GM12878 (cell line): ENCODE results near the gene VIL1. TPM values are rescaled to one million over a fixed set of nuclear protein-coding genes. Genes with fewer than 3 reads are reported as not detected.

ENCODE experiments used
- CTCF ChIP-seq, 3 experiments: IDR thresholded peaks in 2 of 3; conservative IDR thresholded peaks in 1 of 3; 2 replicates each; pipeline ENCODE4 v1.5.1; 2011; ENCODE audit warnings: low read depth in 3 of 3, low read length in 3 of 3, mild to moderate bottlenecking in 3 of 3, control low read depth in 2 of 3, moderate library complexity in 2 of 3, inconsistent platforms in 1 of 3, mixed read lengths in 1 of 3; ENCODE audit not compliant: control insufficient read depth in 2 of 3, insufficient read depth in 1 of 3; ENCODE audit errors: extremely low read depth in 1 of 3
- EGR1 ChIP-seq, 2 experiments: IDR thresholded peaks; 1 replicate in 1 of 2; 2 replicates in 1 of 2; pipeline ENCODE4 v1.6.1; 2011 to 2012; ENCODE audit warnings: low read depth in 2 of 2, low read length in 2 of 2, borderline replicate concordance in 1 of 2, mild to moderate bottlenecking in 1 of 2, moderate library complexity in 1 of 2
- FOXM1 ChIP-seq: IDR thresholded peaks from 2 replicates; pipeline ENCODE4 v1.6.1; 2012; ENCODE audit warnings: low read depth, mild to moderate bottlenecking, inconsistent platforms, low read length, moderate library complexity
- KAT2A ChIP-seq: conservative IDR thresholded peaks from 2 replicates; pipeline ENCODE4 v1.6.1; 2011; ENCODE audit warnings: low read depth, low read length; ENCODE audit not compliant: control insufficient read depth
- LARP7 ChIP-seq: fragments of 450-650 bp; IDR thresholded peaks from 2 replicates; pipeline ENCODE4 v1.6.1; 2017; ENCODE audit warnings: mild to moderate bottlenecking
- NFIC ChIP-seq: IDR thresholded peaks from 2 replicates; pipeline ENCODE4 v1.6.1; 2012; ENCODE audit warnings: low read depth, mild to moderate bottlenecking, inconsistent platforms, low read length, moderate library complexity
- POLR2A ChIP-seq: IDR thresholded peaks from 2 replicates; pipeline ENCODE4 v1.6.1; 2011; ENCODE audit warnings: low read depth, mild to moderate bottlenecking, low read length
- RCOR1 ChIP-seq: conservative IDR thresholded peaks from 2 replicates; pipeline ENCODE4 v1.6.1; 2012; ENCODE audit warnings: low read depth, low read length, improper control_type of control experiment
- SIN3A ChIP-seq: IDR thresholded peaks from 2 replicates; pipeline ENCODE4 v1.6.1; 2012; ENCODE audit warnings: low read depth, low read length, improper control_type of control experiment
- SREBF1 ChIP-seq: IDR thresholded peaks from 2 replicates; pipeline ENCODE4 v1.6.1; 2012; ENCODE audit warnings: mild to moderate bottlenecking, low read length
- SUZ12 ChIP-seq: fragments of 200-600 bp; sonication (generic); IDR thresholded peaks from one replicate; pipeline ENCODE4 v1.6.1; 2018; ENCODE audit warnings: antibody characterized with exemption, mild to moderate bottlenecking; ENCODE audit not compliant: unreplicated experiment
- TAF1 ChIP-seq: IDR thresholded peaks from 2 replicates; pipeline ENCODE4 v1.6.1; 2011; ENCODE audit warnings: mild to moderate bottlenecking, low read depth, low read length, borderline replicate concordance
- TCF7 ChIP-seq: IDR thresholded peaks from 2 replicates; pipeline ENCODE4 v1.6.1; 2014; ENCODE audit warnings: antibody characterized with exemption, borderline replicate concordance
- ZBTB40 ChIP-seq: fragments of 450-650 bp; IDR thresholded peaks from 2 replicates; pipeline ENCODE4 v1.6.1; 2016; ENCODE audit warnings: mild to moderate bottlenecking, moderate library complexity, borderline replicate concordance
- polyA plus RNA-seq, 11 experiments: library from polyadenylated mRNA; depleted of rRNA in 4 of 11; unstranded in 6 of 11; stranded (reverse) in 5 of 11; fragments of >200 nt; fragmentation: Nextera tagmentation in 4 of 11; fragmentation: Illumina TruSeq in 1 of 11; extraction: Ambion mirVana in 4 of 11; extraction: Trizol in 1 of 11; gene quantifications; 1 replicate in 1 of 11; 2 replicates in 10 of 11; pipeline versions ENCODE4 v1.2.1 to v1.2.3, GENCODE V29; 2011 to 2016; ENCODE audit warnings: inconsistent platforms in 2 of 11, missing spikeins in 2 of 11, low read depth in 1 of 11
- total RNA-seq, 4 experiments: library from RNA; depleted of rRNA in 3 of 4; stranded (reverse); fragments of >200 nt in 3 of 4; fragmentation: Illumina TruSeq in 1 of 4; extraction: Trizol in 1 of 4; gene quantifications; 2 replicates each; pipeline versions ENCODE4 v1.2.1 to v1.2.3, GENCODE V29; 2013 to 2021
- TF ChIP-seq, protein P1 (sequence below): fragments of 450-650 bp; IDR thresholded peaks from 2 replicates; pipeline ENCODE4 v1.6.1; 2017; ENCODE audit warnings: low read depth, mild to moderate bottlenecking, moderate library complexity
- TF ChIP-seq, protein P2 (sequence below): IDR thresholded peaks from 2 replicates; pipeline ENCODE4 v1.6.1; 2012; ENCODE audit warnings: low read depth, low read length, improper control_type of control experiment

Gene VIL1
- total and polyA plus RNA-seq, 10 of the 15 experiments (the other 5 are each of a cell fraction or from before 2014, with no cell fraction given), result 0.03 to 1.9 (median 0.33) TPM

DNA sequence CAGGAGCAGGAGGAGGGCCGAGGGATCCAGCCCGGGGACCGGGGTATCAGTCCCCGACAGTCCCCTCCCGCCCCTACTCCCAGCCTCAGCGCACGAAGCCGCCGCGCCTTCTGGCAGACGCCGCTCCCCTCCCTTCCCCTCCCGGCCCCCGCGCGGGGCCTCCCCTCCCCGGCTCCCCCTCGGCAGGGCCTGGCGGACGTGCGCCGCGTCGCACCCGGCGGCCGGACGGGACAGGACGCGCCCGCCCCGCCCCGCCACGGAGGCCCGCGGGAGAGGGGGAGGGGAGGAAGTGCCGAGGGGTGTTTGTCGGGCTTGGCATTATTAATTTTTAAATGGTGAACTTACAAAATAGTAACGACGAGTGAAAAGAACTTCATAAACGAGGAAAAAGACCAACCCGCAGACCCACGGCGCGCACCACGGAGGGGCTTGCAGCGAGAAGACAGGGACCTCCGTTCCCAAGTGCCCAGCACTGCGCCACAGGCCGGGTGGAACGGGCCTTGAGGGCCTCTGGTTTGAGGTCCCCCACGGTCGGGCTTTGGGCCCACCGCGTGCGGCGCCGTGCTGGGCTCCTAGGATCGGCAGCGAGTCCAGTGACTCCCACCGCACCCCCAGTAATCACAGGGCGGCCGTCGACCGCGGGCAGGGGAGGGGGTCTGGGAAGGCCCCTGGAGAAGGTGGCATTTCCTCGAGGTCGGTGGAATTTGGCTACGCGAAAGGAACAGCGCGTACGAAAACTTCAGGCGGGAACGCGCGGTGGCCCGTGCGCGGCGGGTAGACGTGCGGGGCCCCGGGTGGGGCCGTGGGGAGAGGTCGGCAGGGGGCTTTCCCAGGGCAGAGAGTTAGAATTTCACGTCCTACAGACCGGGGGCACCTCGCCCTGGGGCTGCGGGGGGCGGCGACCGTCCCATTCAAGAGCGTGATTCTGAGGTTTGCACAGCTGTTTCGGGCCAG lies 20.2 kb upstream of the VIL1 start (continued):
- TF ChIP-seq ZBTB40 (no peak), SIN3A (no peak), SREBF1 (no peak), KAT2A (no peak), TAF1 (peak; percentile 9; the same call in 1 of the 2 replicates), SUZ12 (no peak), CTCF (IDR thresholded peaks at IDR 0.05 in 2 of 3, conservative IDR thresholded peaks at IDR 0.05 in 1 of 3; ENCODE audit: control insufficient read depth in 2 of 3, extremely low read depth in 1 of 3, insufficient read depth in 1 of 3, low read depth in 3 of 3, low read length in 3 of 3) (no peak), FOXM1 (no peak), TCF7 (no peak), RCOR1 (no peak), NFIC (no peak), LARP7 (peak; percentile 67; the same call in 1 of the 2 replicates), EGR1 (IDR thresholded peaks at IDR 0.05; ENCODE audit: borderline replicate concordance in 1 of 2, low read depth in 2 of 2, low read length in 2 of 2) (peak in 1 of 2 experiments; percentile 61; a peak in 1 of 3 replicates), POLR2A (peak; percentile 54)
- TF ChIP-seq, protein P1, sequence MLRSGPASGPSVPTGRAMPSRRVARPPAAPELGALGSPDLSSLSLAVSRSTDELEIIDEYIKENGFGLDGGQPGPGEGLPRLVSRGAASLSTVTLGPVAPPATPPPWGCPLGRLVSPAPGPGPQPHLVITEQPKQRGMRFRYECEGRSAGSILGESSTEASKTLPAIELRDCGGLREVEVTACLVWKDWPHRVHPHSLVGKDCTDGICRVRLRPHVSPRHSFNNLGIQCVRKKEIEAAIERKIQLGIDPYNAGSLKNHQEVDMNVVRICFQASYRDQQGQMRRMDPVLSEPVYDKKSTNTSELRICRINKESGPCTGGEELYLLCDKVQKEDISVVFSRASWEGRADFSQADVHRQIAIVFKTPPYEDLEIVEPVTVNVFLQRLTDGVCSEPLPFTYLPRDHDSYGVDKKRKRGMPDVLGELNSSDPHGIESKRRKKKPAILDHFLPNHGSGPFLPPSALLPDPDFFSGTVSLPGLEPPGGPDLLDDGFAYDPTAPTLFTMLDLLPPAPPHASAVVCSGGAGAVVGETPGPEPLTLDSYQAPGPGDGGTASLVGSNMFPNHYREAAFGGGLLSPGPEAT, result peak; percentile 4
- TF ChIP-seq, protein P2, sequence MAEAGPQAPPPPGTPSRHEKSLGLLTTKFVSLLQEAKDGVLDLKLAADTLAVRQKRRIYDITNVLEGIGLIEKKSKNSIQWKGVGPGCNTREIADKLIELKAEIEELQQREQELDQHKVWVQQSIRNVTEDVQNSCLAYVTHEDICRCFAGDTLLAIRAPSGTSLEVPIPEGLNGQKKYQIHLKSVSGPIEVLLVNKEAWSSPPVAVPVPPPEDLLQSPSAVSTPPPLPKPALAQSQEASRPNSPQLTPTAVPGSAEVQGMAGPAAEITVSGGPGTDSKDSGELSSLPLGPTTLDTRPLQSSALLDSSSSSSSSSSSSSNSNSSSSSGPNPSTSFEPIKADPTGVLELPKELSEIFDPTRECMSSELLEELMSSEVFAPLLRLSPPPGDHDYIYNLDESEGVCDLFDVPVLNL, result no peak
